Neural cell (in vitro differentiated cells): ENCODE measurements around the gene WNT16. TPM values are rescaled to one million over a fixed set of nuclear protein-coding genes. Genes with fewer than 3 reads are reported as not detected.

Experiments used
- H2AFZ ChIP-seq: fragments of 200-600, 300-800 bp; sonication (generic), shearing (Covaris generic); 2 replicates; pipeline ENCODE4 v1.6.0; 2014; ENCODE audit warnings: low read depth, mild to moderate bottlenecking, antibody characterized with exemption, low read length, moderate library complexity
- H3F3A ChIP-seq: fragments of 200-600 bp; shearing (Covaris generic); 2 replicates; pipeline ENCODE4 v1.6.1; 2016; ENCODE audit warnings: mild to moderate bottlenecking, moderate library complexity, mixed read lengths, antibody characterized with exemption, low read length; ENCODE audit not compliant: insufficient read depth, poor library complexity, severe bottlenecking
- H3K27ac ChIP-seq: fragments of 200-600, 300-800 bp; sonication (generic), shearing (Covaris generic); 2 replicates; pipeline ENCODE4 v1.5.1; 2014; ENCODE audit warnings: mild to moderate bottlenecking, low read length, moderate library complexity
- H3K27me3 ChIP-seq: fragments of 300-800, 200-600 bp; sonication (generic), shearing (Covaris generic); 2 replicates; pipeline ENCODE4 v1.6.0; 2014; ENCODE audit warnings: mild to moderate bottlenecking, low read depth, low read length, moderate library complexity; ENCODE audit not compliant: insufficient read depth
- H3K36me3 ChIP-seq: fragments of 300-800, 200-600 bp; sonication (generic), shearing (Covaris generic); 2 replicates; pipeline ENCODE4 v1.5.1; 2014; ENCODE audit warnings: mild to moderate bottlenecking, antibody characterized with exemption, low read length, moderate library complexity; ENCODE audit not compliant: insufficient read depth
- H3K4me2 ChIP-seq: fragments of 300-800, 200-600 bp; sonication (generic), shearing (Covaris generic); 2 replicates; pipeline ENCODE4 v1.6.0; 2014; ENCODE audit warnings: mild to moderate bottlenecking, low read length
- H3K4me3 ChIP-seq: fragments of 300-800, 200-600 bp; sonication (generic), shearing (Covaris generic); 2 replicates; pipeline ENCODE4 v1.5.1; 2014; ENCODE audit warnings: mild to moderate bottlenecking, low read length, moderate library complexity
- H3K79me2 ChIP-seq: fragments of 200-600 bp; shearing (Covaris generic); replicated peaks from 2 replicates; pipeline ENCODE4 v1.6.0; 2014; ENCODE audit warnings: mild to moderate bottlenecking, low read length, moderate library complexity; ENCODE audit not compliant: insufficient read depth
- H3K9ac ChIP-seq: fragments of 300-800, 200-600 bp; sonication (generic), shearing (Covaris generic); 2 replicates; pipeline ENCODE4 v1.6.1; 2016; ENCODE audit warnings: mild to moderate bottlenecking, low read length, mixed read lengths
- H3K9me2 ChIP-seq: fragments of 200-600 bp; shearing (Covaris generic); 2 replicates; pipeline ENCODE4 v1.6.1; 2016; ENCODE audit warnings: mild to moderate bottlenecking, low read length, mixed read lengths; ENCODE audit not compliant: insufficient read depth
- H3K9me3 ChIP-seq: fragments of 200-600, 300-800 bp; sonication (generic), shearing (Covaris generic); 2 replicates; pipeline ENCODE4 v1.6.1; 2016; ENCODE audit warnings: mild to moderate bottlenecking, mixed run types, low read length, moderate library complexity, mixed read lengths
- H4K20me1 ChIP-seq: fragments of 200-600 bp; shearing (Covaris generic); 2 replicates; pipeline ENCODE4 v1.6.1; 2016; ENCODE audit warnings: mild to moderate bottlenecking, mixed run types; ENCODE audit not compliant: insufficient read depth
- EP300 ChIP-seq: fragments of 450-650 bp; conservative IDR thresholded peaks from 2 replicates; pipeline ENCODE4 v1.6.1; 2014; ENCODE audit warnings: antibody characterized with exemption, mild to moderate bottlenecking, moderate library complexity; ENCODE audit not compliant: poor library complexity, severe bottlenecking
- EZH2 ChIP-seq: fragments of 200-600, 300-800 bp; shearing (Covaris generic), sonication (generic); IDR thresholded peaks from 2 replicates; pipeline ENCODE4 v1.6.1; 2014; ENCODE audit warnings: antibody characterized with exemption, low read length, borderline replicate concordance, mild to moderate bottlenecking; ENCODE audit not compliant: insufficient read depth, poor library complexity, severe bottlenecking
- MXI1 ChIP-seq: fragments of 450-650 bp; conservative IDR thresholded peaks from 2 replicates; pipeline ENCODE4 v1.6.1; 2014; ENCODE audit warnings: antibody characterized with exemption, mild to moderate bottlenecking; ENCODE audit not compliant: poor library complexity, severe bottlenecking
- POLR2AphosphoS5 ChIP-seq: IDR thresholded peaks from 2 replicates; pipeline ENCODE4 v1.6.1; 2012
- RAD21 ChIP-seq: fragments of 450-650 bp; conservative IDR thresholded peaks from 2 replicates; pipeline ENCODE4 v1.6.1; 2014; ENCODE audit warnings: antibody characterized with exemption, mild to moderate bottlenecking, moderate library complexity
- REST ChIP-seq: IDR thresholded peaks from 2 replicates; pipeline ENCODE4 v1.6.1; 2012; ENCODE audit warnings: borderline replicate concordance
- SMC3 ChIP-seq: fragments of 450-650 bp; conservative IDR thresholded peaks from 2 replicates; pipeline ENCODE4 v1.6.1; 2014; ENCODE audit warnings: antibody characterized with exemption, mild to moderate bottlenecking, moderate library complexity; ENCODE audit not compliant: poor library complexity
- TAF1 ChIP-seq: IDR thresholded peaks from 2 replicates; pipeline ENCODE4 v1.6.1; 2012; ENCODE audit warnings: low read depth
- polyA plus RNA-seq: library from polyadenylated mRNA; depleted of rRNA; stranded (reverse); fragments of >200 nt; gene quantifications from 2 replicates; pipeline ENCODE4 v1.2.3, GENCODE V29; 2014
- TF ChIP-seq, protein P1 (sequence below): fragments of 450-650 bp; IDR thresholded peaks from 2 replicates; pipeline ENCODE4 v1.5.1; 2014; ENCODE audit warnings: antibody characterized with exemption, mild to moderate bottlenecking, moderate library complexity; ENCODE audit not compliant: poor library complexity, severe bottlenecking

WNT16 gene
- polyA plus RNA-seq, 1 donor from 2014 or later, result not detected

GRCh38 chr7:121330053-121330833, 1.4 kb downstream of the WNT16 start:
- Histone ChIP-seq H3K4me2 (peak overlapping the region; percentile 69), H3K27ac (no peak overlapping the region), H3K27me3 (peaks cover 70% of the 10 kb centered on the region), H3K4me3 (peak overlapping the region; percentile 65), H3K9me3 (peaks cover 3% of the 10 kb centered on the region), H2AFZ (no peak overlapping the region), H3F3A (no peaks in the 10 kb centered on the region), H3K79me2 (no peaks in the 10 kb centered on the region), H4K20me1 (no peaks in the 10 kb centered on the region), H3K9me2 (no peaks in the 10 kb centered on the region), H3K9ac (no peak overlapping the region), H3K36me3 (no peaks in the 10 kb centered on the region)
- TF ChIP-seq EZH2 (peak; percentile 50), POLR2AphosphoS5 (peak; percentile 31), EP300 (no peak), TAF1 (no peak), REST (no peak), MXI1 (peak; percentile 67), RAD21 (no peak), SMC3 (no peak)
- TF ChIP-seq, protein P1, sequence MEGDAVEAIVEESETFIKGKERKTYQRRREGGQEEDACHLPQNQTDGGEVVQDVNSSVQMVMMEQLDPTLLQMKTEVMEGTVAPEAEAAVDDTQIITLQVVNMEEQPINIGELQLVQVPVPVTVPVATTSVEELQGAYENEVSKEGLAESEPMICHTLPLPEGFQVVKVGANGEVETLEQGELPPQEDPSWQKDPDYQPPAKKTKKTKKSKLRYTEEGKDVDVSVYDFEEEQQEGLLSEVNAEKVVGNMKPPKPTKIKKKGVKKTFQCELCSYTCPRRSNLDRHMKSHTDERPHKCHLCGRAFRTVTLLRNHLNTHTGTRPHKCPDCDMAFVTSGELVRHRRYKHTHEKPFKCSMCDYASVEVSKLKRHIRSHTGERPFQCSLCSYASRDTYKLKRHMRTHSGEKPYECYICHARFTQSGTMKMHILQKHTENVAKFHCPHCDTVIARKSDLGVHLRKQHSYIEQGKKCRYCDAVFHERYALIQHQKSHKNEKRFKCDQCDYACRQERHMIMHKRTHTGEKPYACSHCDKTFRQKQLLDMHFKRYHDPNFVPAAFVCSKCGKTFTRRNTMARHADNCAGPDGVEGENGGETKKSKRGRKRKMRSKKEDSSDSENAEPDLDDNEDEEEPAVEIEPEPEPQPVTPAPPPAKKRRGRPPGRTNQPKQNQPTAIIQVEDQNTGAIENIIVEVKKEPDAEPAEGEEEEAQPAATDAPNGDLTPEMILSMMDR, result no peak

DNA sequence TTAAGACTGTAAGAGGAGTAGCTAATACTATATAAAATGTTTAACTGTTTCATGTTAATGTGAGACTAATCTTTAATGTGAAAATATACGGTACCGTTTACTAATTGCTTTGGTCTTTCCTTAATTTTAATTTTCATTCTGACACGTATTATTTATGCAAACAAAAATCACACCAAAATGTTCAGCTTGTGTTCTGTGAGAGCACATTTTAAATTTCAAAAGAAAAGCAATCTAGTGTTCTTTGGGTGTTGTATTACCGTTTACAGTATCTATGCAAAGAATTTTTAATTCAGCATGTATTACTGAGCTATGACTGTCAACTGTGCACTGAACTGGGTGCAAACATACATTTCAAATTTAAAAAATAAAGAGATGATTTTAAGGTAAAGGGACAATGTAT, 2.2 kb downstream of the WNT16 start:
- Histone ChIP-seq H4K20me1 (no peaks in the 10 kb centered on the region), H3K79me2 (no peaks in the 10 kb centered on the region), H3K36me3 (no peaks in the 10 kb centered on the region), H3K9me2 (no peaks in the 10 kb centered on the region), H3F3A (no peaks in the 10 kb centered on the region), H3K4me2 (no peak overlapping the region), H2AFZ (no peak overlapping the region), H3K9me3 (peaks cover 3% of the 10 kb centered on the region), H3K27ac (no peak overlapping the region), H3K27me3 (peaks cover 70% of the 10 kb centered on the region), H3K9ac (no peak overlapping the region), H3K4me3 (no peak overlapping the region)
- TF ChIP-seq EZH2, result no peak
- TF ChIP-seq, protein P1, result no peak
